HepG2 (cell line): Measurements from ENCODE around the gene USP36. TPM values are rescaled to one million over a fixed set of nuclear protein-coding genes. Genes with fewer than 3 reads are reported as not detected.

Experiments used
- ATAC-seq: fragments of 200-7000 bp; cut with Tn5 transposase; 3 replicates; pipeline ENCODE4 v1.9.1; 2020; ENCODE audit warnings: mild to moderate bottlenecking, moderate library complexity
- BruUV-seq: library from RNA; stranded (reverse); fragments of 400-500 nt; replicated peaks from 2 replicates; lab custom pipeline; 2021; lab: Mats Ljungman, UMichigan
- CTCF ChIA-PET: fragments of 300-600 bp; formaldehyde crosslinking; extraction: SDS; loops from one replicate; lab custom pipeline; 2021; ENCODE audit warnings: low total read pairs, inconsistent platforms, low intra/inter-chr PET ratio; lab: Yijun Ruan, JAX
- POLR2A ChIA-PET: fragments of 350-600 bp; sonication (Branson Sonifier 250); formaldehyde crosslinking; loops from one replicate; lab custom pipeline; 2020; ENCODE audit warnings: antibody characterized with exemption, inconsistent platforms; lab: Yijun Ruan, JAX
- DNase-seq: peaks from one replicate; pipeline ENCODE4 v3.0.0-alpha.2; 2015; ENCODE audit warnings: low spot score
- FAIRE-seq: peaks from 3 replicates; lab custom pipeline; 2011; peaks lifted over from hg19 to GRCh38; lab: Jason Lieb, UNC
- H2AFZ ChIP-seq: one replicate; pipeline ENCODE4 v1.6.1; 2011; ENCODE audit warnings: low read length, inconsistent platforms
- H3K27ac ChIP-seq: fragments of 300-600 bp; 3 replicates; pipeline ENCODE4 v1.8.0; 2011; ENCODE audit warnings: mixed run types, mild to moderate bottlenecking, mixed read lengths, low read length, inconsistent platforms; ENCODE audit not compliant: insufficient read depth; ENCODE audit errors: extremely low read length
- H3K27me3 ChIP-seq, 2 experiments: fragments of 200-600 bp in 1 of 2; 2 replicates in 1 of 2; 3 replicates in 1 of 2; pipeline versions ENCODE4 v1.6.0 to v1.8.0; 2011; ENCODE audit warnings: low read length in 2 of 2, mild to moderate bottlenecking in 2 of 2, moderate library complexity in 2 of 2, inconsistent platforms in 1 of 2; ENCODE audit not compliant: insufficient read depth in 2 of 2, control insufficient read depth in 1 of 2
- H3K36me3 ChIP-seq, 2 experiments: fragments of 200-600 bp in 1 of 2; replicated peaks in 1 of 2; 2 replicates in 1 of 2; 3 replicates in 1 of 2; pipeline versions ENCODE4 v1.5.1 to v1.8.0; 2011; ENCODE audit warnings: low read length in 2 of 2, inconsistent platforms in 1 of 2; ENCODE audit not compliant: insufficient read depth in 2 of 2, control insufficient read depth in 1 of 2
- H3K4me1 ChIP-seq: 2 replicates; pipeline ENCODE4 v1.5.1; 2012; ENCODE audit warnings: low read length, inconsistent platforms; ENCODE audit not compliant: insufficient read depth
- H3K4me2 ChIP-seq: 2 replicates; pipeline ENCODE4 v1.6.0; 2011; ENCODE audit warnings: low read depth, low read length, inconsistent platforms
- H3K4me3 ChIP-seq, 3 experiments: fragments of 200-600 bp in 1 of 3; sonication (generic), shearing (Covaris generic) in 1 of 3; replicated peaks in 1 of 3; 2 replicates each; pipeline ENCODE4 v1.5.1; 2011 to 2016; ENCODE audit warnings: low read length in 3 of 3, inconsistent platforms in 2 of 3, low read depth in 2 of 3, mild to moderate bottlenecking in 2 of 3, control low read depth in 1 of 3, mixed read lengths in 1 of 3; ENCODE audit not compliant: insufficient read depth in 1 of 3
- H3K79me2 ChIP-seq: one replicate; pipeline ENCODE4 v1.6.1; 2011; ENCODE audit warnings: low read length, inconsistent platforms; ENCODE audit not compliant: insufficient read depth
- H3K9ac ChIP-seq: 2 replicates; pipeline ENCODE4 v1.6.0; 2011; ENCODE audit warnings: mild to moderate bottlenecking, low read depth, low read length, inconsistent platforms; ENCODE audit not compliant: insufficient read depth
- H3K9me3 ChIP-seq: 2 replicates; pipeline ENCODE4 v1.5.1; 2012; ENCODE audit warnings: mild to moderate bottlenecking, low read length
- H4K20me1 ChIP-seq: 2 replicates; pipeline ENCODE4 v1.6.0; 2011; ENCODE audit warnings: inconsistent platforms, mild to moderate bottlenecking, low read length, moderate library complexity; ENCODE audit not compliant: insufficient read depth
- CC2D1A ChIP-seq: sonication (generic); formaldehyde crosslinking; IDR thresholded peaks from 2 replicates; pipeline ENCODE4 v1.8.1; 2023; ENCODE audit warnings: mild to moderate bottlenecking, missing genetic modification reagents
- CEBPB ChIP-seq: IDR thresholded peaks from 2 replicates; pipeline ENCODE4 v1.6.1; 2011; ENCODE audit warnings: low read depth, low read length, improper control_type of control experiment, borderline replicate concordance
- MBNL3 ChIP-seq: fragments of 250-450 bp; sonication (Bioruptor Pico); conservative IDR thresholded peaks from 2 replicates; pipeline ENCODE4 v1.8.0; 2022; ENCODE audit warnings: mild to moderate bottlenecking, inconsistent platforms
- SPEN ChIP-seq: sonication (generic); formaldehyde crosslinking; IDR thresholded peaks from 2 replicates; pipeline ENCODE4 v1.5.1; 2020; ENCODE audit warnings: low read depth, mild to moderate bottlenecking, missing genetic modification reagents
- TOE1 ChIP-seq: sonication (generic); formaldehyde crosslinking; IDR thresholded peaks from 2 replicates; pipeline ENCODE4 v1.4.0; 2020; ENCODE audit warnings: mild to moderate bottlenecking, missing genetic modification reagents
- ZBTB1 ChIP-seq: sonication (generic); formaldehyde crosslinking; IDR thresholded peaks from 2 replicates; pipeline ENCODE4 v1.4.0; 2020; ENCODE audit warnings: missing genetic modification reagents, borderline replicate concordance
- ZBTB7A ChIP-seq: sonication (generic); formaldehyde crosslinking; IDR thresholded peaks from 2 replicates; pipeline ENCODE4 v1.8.0; 2022; ENCODE audit warnings: mild to moderate bottlenecking, missing genetic modification reagents
- ZNF205 ChIP-seq: IDR thresholded peaks from 2 replicates; pipeline ENCODE4 v1.6.1; 2018; ENCODE audit warnings: missing biosample characterization, missing genetic modification reagents
- ZNF260 ChIP-seq: sonication (generic); formaldehyde crosslinking; IDR thresholded peaks from 2 replicates; pipeline ENCODE4 v1.4.0; 2020; ENCODE audit warnings: missing genetic modification reagents, low read depth, mild to moderate bottlenecking, borderline replicate concordance
- ZNF572 ChIP-seq: sonication (generic); formaldehyde crosslinking; IDR thresholded peaks from 2 replicates; pipeline ENCODE4 v1.5.1; 2020; ENCODE audit warnings: mild to moderate bottlenecking, missing genetic modification reagents
- ZNF678 ChIP-seq: sonication (generic); formaldehyde crosslinking; IDR thresholded peaks from 2 replicates; pipeline ENCODE4 v1.4.0; 2020; ENCODE audit warnings: mild to moderate bottlenecking, missing genetic modification reagents
- ZNF777 ChIP-seq: sonication (generic); formaldehyde crosslinking; IDR thresholded peaks from 2 replicates; pipeline ENCODE4 v1.4.0; 2020; ENCODE audit warnings: missing genetic modification reagents
- WGBS: methylation state at CpG from one replicate; pipeline ENCODE4 v1.1.6; 2017; ENCODE audit warnings: low lambda C conversion rate; 5-methylcytosine and 5-hydroxymethylcytosine counted together
- in situ Hi-C: cut with HindIII; loops from 2 replicates; pipeline ENCODE4 v1.10.0; 2017; ENCODE audit warnings: low pct_unique_long_range_greater_than_20kb; ENCODE audit not compliant: extremely low pct_ligation_motif_present
- intact Hi-C: fragments of 100-400 bp; cut with micrococcal nuclease; formaldehyde crosslinking; loops from one replicate; pipeline ENCODE4 v1.10.0; 2022; ENCODE audit not compliant: unreplicated experiment
- polyA plus RNA-seq, 8 experiments: library from polyadenylated mRNA; depleted of rRNA in 3 of 8; stranded (reverse) in 7 of 8; unstranded in 1 of 8; fragments of >200 nt; fragmentation: Illumina TruSeq in 4 of 8; extraction: Trizol in 4 of 8; gene quantifications; 2 replicates each; pipeline versions ENCODE4 v1.2.1 to v1.2.3, GENCODE V29; 2011 to 2016; ENCODE audit warnings: low read depth in 4 of 8, missing spikeins in 1 of 8, mixed read lengths in 1 of 8; ENCODE audit not compliant: insufficient read depth in 1 of 8
- total RNA-seq, 5 experiments: library from RNA; depleted of rRNA; stranded (reverse); fragments of >200 nt; fragmentation: Illumina TruSeq; extraction: Trizol; gene quantifications; 2 replicates each; pipeline ENCODE4 v1.2.3, GENCODE V29; 2016; ENCODE audit warnings: low read depth in 1 of 5
- TF ChIP-seq, protein P1 (sequence below): sonication (generic); formaldehyde crosslinking; IDR thresholded peaks from 2 replicates; pipeline ENCODE4 v1.5.1; 2020; ENCODE audit warnings: mild to moderate bottlenecking, missing genetic modification reagents, borderline replicate concordance
- TF ChIP-seq, protein P2 (sequence below): sonication (generic); formaldehyde crosslinking; conservative IDR thresholded peaks from 2 replicates; pipeline ENCODE4 v1.8.0; 2022; ENCODE audit warnings: missing genetic modification reagents

USP36 gene
- total and polyA plus RNA-seq, 2 of the 13 experiments (the other 11 are each of a cell fraction or from before 2014, with no cell fraction given), result 29.6 to 45.9 TPM

DNA sequence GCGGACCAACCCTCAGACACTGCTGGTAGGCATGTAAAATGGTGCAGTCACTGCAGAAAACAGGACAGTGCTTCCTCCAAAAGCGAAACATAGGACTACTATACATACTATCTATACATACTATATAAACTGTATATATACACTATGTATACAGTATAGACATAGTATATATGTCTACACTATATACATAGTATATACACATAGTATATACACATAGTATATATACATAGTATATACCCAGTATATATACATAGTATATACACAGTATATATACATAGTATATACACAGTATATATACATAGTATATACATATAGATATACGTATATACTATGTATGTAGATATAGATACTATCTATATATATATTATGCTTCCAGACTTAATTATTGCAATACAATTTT is 6.4 kb upstream of the USP36 start:
- no peak for FAIRE-seq
- whole genome bisulfite sequencing, result 91% methylated on average over 3 of the region's 3 CpGs
- BruUV-seq, result no TSS peak
- TF ChIP-seq ZNF205 (CRISPR knock-in tag), result no peak
- TF ChIP-seq ZNF678 (CRISPR knock-in tag), result no peak
- TF ChIP-seq, protein P1, sequence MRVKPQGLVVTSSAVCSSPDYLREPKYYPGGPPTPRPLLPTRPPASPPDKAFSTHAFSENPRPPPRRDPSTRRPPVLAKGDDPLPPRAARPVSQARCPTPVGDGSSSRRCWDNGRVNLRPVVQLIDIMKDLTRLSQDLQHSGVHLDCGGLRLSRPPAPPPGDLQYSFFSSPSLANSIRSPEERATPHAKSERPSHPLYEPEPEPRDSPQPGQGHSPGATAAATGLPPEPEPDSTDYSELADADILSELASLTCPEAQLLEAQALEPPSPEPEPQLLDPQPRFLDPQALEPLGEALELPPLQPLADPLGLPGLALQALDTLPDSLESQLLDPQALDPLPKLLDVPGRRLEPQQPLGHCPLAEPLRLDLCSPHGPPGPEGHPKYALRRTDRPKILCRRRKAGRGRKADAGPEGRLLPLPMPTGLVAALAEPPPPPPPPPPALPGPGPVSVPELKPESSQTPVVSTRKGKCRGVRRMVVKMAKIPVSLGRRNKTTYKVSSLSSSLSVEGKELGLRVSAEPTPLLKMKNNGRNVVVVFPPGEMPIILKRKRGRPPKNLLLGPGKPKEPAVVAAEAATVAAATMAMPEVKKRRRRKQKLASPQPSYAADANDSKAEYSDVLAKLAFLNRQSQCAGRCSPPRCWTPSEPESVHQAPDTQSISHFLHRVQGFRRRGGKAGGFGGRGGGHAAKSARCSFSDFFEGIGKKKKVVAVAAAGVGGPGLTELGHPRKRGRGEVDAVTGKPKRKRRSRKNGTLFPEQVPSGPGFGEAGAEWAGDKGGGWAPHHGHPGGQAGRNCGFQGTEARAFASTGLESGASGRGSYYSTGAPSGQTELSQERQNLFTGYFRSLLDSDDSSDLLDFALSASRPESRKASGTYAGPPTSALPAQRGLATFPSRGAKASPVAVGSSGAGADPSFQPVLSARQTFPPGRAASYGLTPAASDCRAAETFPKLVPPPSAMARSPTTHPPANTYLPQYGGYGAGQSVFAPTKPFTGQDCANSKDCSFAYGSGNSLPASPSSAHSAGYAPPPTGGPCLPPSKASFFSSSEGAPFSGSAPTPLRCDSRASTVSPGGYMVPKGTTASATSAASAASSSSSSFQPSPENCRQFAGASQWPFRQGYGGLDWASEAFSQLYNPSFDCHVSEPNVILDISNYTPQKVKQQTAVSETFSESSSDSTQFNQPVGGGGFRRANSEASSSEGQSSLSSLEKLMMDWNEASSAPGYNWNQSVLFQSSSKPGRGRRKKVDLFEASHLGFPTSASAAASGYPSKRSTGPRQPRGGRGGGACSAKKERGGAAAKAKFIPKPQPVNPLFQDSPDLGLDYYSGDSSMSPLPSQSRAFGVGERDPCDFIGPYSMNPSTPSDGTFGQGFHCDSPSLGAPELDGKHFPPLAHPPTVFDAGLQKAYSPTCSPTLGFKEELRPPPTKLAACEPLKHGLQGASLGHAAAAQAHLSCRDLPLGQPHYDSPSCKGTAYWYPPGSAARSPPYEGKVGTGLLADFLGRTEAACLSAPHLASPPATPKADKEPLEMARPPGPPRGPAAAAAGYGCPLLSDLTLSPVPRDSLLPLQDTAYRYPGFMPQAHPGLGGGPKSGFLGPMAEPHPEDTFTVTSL (CRISPR knock-in tag), result no peak
- no peak for TF ChIP-seq SPEN (CRISPR knock-in tag)
- TF ChIP-seq, protein P2, sequence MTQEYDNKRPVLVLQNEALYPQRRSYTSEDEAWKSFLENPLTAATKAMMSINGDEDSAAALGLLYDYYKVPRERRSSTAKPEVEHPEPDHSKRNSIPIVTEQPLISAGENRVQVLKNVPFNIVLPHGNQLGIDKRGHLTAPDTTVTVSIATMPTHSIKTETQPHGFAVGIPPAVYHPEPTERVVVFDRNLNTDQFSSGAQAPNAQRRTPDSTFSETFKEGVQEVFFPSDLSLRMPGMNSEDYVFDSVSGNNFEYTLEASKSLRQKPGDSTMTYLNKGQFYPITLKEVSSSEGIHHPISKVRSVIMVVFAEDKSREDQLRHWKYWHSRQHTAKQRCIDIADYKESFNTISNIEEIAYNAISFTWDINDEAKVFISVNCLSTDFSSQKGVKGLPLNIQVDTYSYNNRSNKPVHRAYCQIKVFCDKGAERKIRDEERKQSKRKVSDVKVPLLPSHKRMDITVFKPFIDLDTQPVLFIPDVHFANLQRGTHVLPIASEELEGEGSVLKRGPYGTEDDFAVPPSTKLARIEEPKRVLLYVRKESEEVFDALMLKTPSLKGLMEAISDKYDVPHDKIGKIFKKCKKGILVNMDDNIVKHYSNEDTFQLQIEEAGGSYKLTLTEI (CRISPR knock-in tag), result no peak
- TF ChIP-seq ZBTB1, result no peak
- no peak for TF ChIP-seq CC2D1A (CRISPR knock-in tag)
- no peak for TF ChIP-seq CEBPB
- TF ChIP-seq ZNF777 (CRISPR knock-in tag), result no peak
- no peak for TF ChIP-seq ZBTB7A
- TF ChIP-seq MBNL3 (CRISPR knock-in tag), result no peak
- no peak for TF ChIP-seq TOE1 (CRISPR knock-in tag)
- no peak for TF ChIP-seq ZNF572 (CRISPR knock-in tag)
- no peak for TF ChIP-seq ZNF260 (CRISPR knock-in tag)

More for the DNA sequence above, 6.4 kb upstream of the USP36 start:
- intact Hi-C loops, result no loop called here
- ChIA-PET POLR2A (no interaction called here), CTCF (no interaction called here)
- Histone ChIP-seq H3K79me2 (no peaks in the 10 kb centered on the region), H3K4me3 (no peak overlapping the region), H3K9me3 (no peaks in the 10 kb centered on the region), H3K4me1 (peaks cover 29% of the 10 kb centered on the region), H3K9ac (no peak overlapping the region), H3K4me2 (no peak overlapping the region), H3K27ac (no peak overlapping the region), H2AFZ (no peak overlapping the region), H4K20me1 (no peaks in the 10 kb centered on the region), H3K27me3 (no peaks in the 10 kb centered on the region), H3K36me3 (no peaks in the 10 kb centered on the region)
- ATAC-seq, result no peak
- DNase-seq, result no peak
- in situ Hi-C loops, result no loop called here
